GM19463 (cell line): ENCODE data around the gene SMC1B.
"Not testable (repeated sequence)": the region's sequence is repeated elsewhere in the genome, so short reads cannot be mapped to it uniquely, and the experiment has no call there.

Experiments used
- ATAC-seq: cut with Tn5 transposase; IDR thresholded peaks from one replicate; pipeline ENCODE4 v1.9.1; 2021; ENCODE audit warnings: mild to moderate bottlenecking, moderate library complexity; ENCODE audit not compliant: unreplicated experiment

Gene SMC1B

GRCh38 chr22:45413368-45414211 is at the start of gene SMC1B, which contains the start of gene RIBC2:
TSS of gene SMC1B (minus strand) at chr22:45413599. CDS start at chr22:45413567, 32 bp downstream.
TSS of gene RIBC2 (plus strand) at chr22:45413693. CDS start at chr22:45413887, 194 bp downstream.
- no peak for ATAC-seq

GRCh38 chr22:45462034-45462655 is 48.7 kb upstream of the SMC1B start:
- ATAC-seq = no peak

GRCh38 chr22:45460288-45461109 is 47.1 kb upstream of the SMC1B start:
- no peak for ATAC-seq

GRCh38 chr22:45459235-45459634 is 45.8 kb upstream of the SMC1B start:
- ATAC-seq = no peak

GRCh38 chr22:45458532-45458931 is 45.1 kb upstream of the SMC1B start:
- ATAC-seq = no peak

GRCh38 chr22:45456811-45457210 is 43.4 kb upstream of the SMC1B start:
- ATAC-seq = no peak

- ATAC-seq = no peak
Measured at GRCh38 chr22:45455621-45456020, 42.2 kb upstream of the SMC1B start.

- ATAC-seq = no peak
Measured at GRCh38 chr22:45455212-45455611, 41.8 kb upstream of the SMC1B start.

- ATAC-seq = no peak
Measured at GRCh38 chr22:45454275-45454674, 40.9 kb upstream of the SMC1B start.

- ATAC-seq = no peak
Measured at GRCh38 chr22:45453764-45454163, 40.4 kb upstream of the SMC1B start.

- no peak for ATAC-seq
Measured at GRCh38 chr22:45452565-45453379, 39.4 kb upstream of the SMC1B start.

GRCh38 chr22:45451972-45452371 is 38.6 kb upstream of the SMC1B start:
- no peak for ATAC-seq

- no peak for ATAC-seq
Measured at GRCh38 chr22:45450921-45451651, 37.7 kb upstream of the SMC1B start.

- ATAC-seq = no peak
Measured at GRCh38 chr22:45450101-45450785, 36.8 kb upstream of the SMC1B start.

GRCh38 chr22:45449442-45449841 is 36.0 kb upstream of the SMC1B start:
- ATAC-seq = not testable (repeated sequence)

GRCh38 chr22:45448431-45448830 is 35.0 kb upstream of the SMC1B start:
- ATAC-seq = no peak

- not testable (repeated sequence) for ATAC-seq
Measured at GRCh38 chr22:45447596-45447995, 34.2 kb upstream of the SMC1B start.

GRCh38 chr22:45446216-45446615 is 32.8 kb upstream of the SMC1B start:
- ATAC-seq = no peak

- ATAC-seq = no peak
Measured at GRCh38 chr22:45445031-45445710, 31.8 kb upstream of the SMC1B start.
